Measurements from ENCODE around the gene TAMM41. TPM values are rescaled to one million over a fixed set of nuclear protein-coding genes. Genes with fewer than 3 reads are reported as not detected.

Gene TAMM41
- total and polyA plus RNA-seq, 4 donors, result 9.2 to 20.6 (median 13.0) TPM

DNA sequence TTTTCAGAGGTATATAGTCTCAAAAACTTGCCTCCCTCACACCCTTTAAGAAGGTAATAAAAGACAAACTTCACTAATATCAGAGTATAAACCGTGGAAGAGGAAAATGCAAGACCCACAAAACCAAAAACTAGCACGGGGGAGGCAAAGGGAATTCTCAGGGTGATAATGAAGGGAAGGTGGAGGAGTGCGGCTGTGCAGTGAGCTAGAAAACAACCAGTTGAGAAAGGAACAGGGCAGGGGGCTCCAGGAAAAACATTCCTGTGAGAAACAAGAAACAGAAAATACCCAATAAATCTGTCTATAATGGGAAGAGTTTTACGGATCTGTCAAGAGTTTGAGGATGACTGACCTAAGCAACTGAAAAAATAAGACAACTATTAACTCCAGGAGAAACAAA, 31.6 kb downstream of the TAMM41 start:
- DNase-seq (no peak), ATAC-seq (ENCODE audit: insufficient read depth, low FRiP score) (no peak)
- H3K27ac ChIP-seq (ENCODE audit: low read depth in 1 of 2, low read length in 1 of 2), result no peak overlapping the region
- peaks cover 0 to 2% (median 0%) of the 10 kb centered on the region in 5 donors for H3K4me1 ChIP-seq (ENCODE audit: control insufficient read depth in 5 of 5, insufficient read depth in 5 of 5, low read length in 5 of 5)
- no peaks in the 10 kb centered on the region for H3K27me3 ChIP-seq (ENCODE audit: control insufficient read depth in 3 of 3, insufficient read depth in 3 of 3, low read length in 2 of 3)
- H3K4me3 ChIP-seq, result no peak overlapping the region
- TF ChIP-seq, protein P1, sequence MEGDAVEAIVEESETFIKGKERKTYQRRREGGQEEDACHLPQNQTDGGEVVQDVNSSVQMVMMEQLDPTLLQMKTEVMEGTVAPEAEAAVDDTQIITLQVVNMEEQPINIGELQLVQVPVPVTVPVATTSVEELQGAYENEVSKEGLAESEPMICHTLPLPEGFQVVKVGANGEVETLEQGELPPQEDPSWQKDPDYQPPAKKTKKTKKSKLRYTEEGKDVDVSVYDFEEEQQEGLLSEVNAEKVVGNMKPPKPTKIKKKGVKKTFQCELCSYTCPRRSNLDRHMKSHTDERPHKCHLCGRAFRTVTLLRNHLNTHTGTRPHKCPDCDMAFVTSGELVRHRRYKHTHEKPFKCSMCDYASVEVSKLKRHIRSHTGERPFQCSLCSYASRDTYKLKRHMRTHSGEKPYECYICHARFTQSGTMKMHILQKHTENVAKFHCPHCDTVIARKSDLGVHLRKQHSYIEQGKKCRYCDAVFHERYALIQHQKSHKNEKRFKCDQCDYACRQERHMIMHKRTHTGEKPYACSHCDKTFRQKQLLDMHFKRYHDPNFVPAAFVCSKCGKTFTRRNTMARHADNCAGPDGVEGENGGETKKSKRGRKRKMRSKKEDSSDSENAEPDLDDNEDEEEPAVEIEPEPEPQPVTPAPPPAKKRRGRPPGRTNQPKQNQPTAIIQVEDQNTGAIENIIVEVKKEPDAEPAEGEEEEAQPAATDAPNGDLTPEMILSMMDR (IDR thresholded peaks at IDR 0.05; ENCODE audit: control extremely low read depth, extremely low read depth), result no peak
- peaks cover 10 to 29% (median 12%) of the 10 kb centered on the region in 4 donors for H3K36me3 ChIP-seq (ENCODE audit: control insufficient read depth in 4 of 4, insufficient read depth in 4 of 4, low read length in 4 of 4)
- H3K9ac ChIP-seq (ENCODE audit: insufficient read depth in 1 of 2, low read length in 2 of 2), result no peak overlapping the region
- no peaks in the 10 kb centered on the region for H3K9me3 ChIP-seq (ENCODE audit: control insufficient read depth in 4 of 4, insufficient read depth in 3 of 4, low read length in 3 of 4)
- WGBS, 2 donors, result 75 to 91% methylated on average over 4 of the region's 4 CpGs

DNA sequence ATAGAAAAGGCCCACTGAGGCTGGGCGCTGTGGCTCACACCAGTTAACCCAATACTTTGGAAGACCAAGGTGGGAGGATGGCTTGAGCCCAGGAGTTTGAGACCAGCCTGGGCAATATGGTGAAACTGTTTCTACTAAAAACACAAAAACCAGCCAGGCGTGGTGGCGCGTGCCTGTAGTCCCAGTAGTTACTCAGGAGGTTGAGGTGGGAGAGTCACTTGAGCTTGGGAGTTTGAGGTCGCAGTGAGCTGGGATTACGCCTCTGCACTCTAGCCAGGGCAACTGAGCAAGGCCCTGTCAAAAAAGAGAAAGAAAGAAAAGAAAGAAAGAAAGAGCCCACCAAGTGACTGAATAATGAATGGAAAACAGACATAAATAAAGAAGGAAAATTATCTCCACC, 32.0 kb downstream of the TAMM41 start:
- Histone ChIP-seq H3K9me3 (ENCODE audit: control insufficient read depth in 4 of 4, insufficient read depth in 3 of 4, low read length in 3 of 4) (no peaks in the 10 kb centered on the region), H3K4me3 (no peak overlapping the region), H3K4me1 (ENCODE audit: control insufficient read depth in 5 of 5, insufficient read depth in 5 of 5, low read length in 5 of 5) (peaks cover 0 to 6% (median 0%) of the 10 kb centered on the region in 5 donors), H3K27ac (ENCODE audit: low read depth in 1 of 2, low read length in 1 of 2) (no peak overlapping the region), H3K9ac (ENCODE audit: insufficient read depth in 1 of 2, low read length in 2 of 2) (no peak overlapping the region), H3K27me3 (ENCODE audit: control insufficient read depth in 3 of 3, insufficient read depth in 3 of 3, low read length in 2 of 3) (no peaks in the 10 kb centered on the region), H3K36me3 (ENCODE audit: control insufficient read depth in 4 of 4, insufficient read depth in 4 of 4, low read length in 4 of 4) (peaks cover 10 to 30% (median 15%) of the 10 kb centered on the region in 4 donors)
- no peak for DNase-seq
- WGBS, 2 donors, result 97% methylated on average over 6 of the region's 6 CpGs
- ATAC-seq (ENCODE audit: insufficient read depth, low FRiP score), result no peak
- TF ChIP-seq, protein P1 (IDR thresholded peaks at IDR 0.05; ENCODE audit: control extremely low read depth, extremely low read depth), result no peak

DNA sequence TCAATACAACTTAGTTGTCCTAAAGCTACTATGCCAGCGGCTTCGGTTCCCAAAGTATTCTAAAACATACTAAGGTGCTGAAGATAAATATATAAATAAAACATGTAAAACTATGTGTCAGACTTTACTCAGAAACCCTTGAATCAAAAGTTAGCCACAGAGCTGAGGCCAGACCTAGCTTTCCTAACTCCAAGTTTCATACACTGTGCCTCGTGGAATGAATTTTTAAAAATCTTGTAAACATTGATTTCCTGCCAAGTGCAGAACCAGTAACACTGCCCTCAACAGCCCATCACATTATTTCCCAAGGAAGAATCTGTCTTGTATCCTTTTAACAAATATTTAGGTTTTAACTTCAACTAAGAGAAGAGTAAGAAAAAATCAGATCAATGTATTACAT, 36.4 kb downstream of the TAMM41 start:
- Histone ChIP-seq H3K4me1 (ENCODE audit: control insufficient read depth in 5 of 5, insufficient read depth in 5 of 5, low read length in 5 of 5) (peaks cover 0 to 16% (median 0%) of the 10 kb centered on the region in 5 donors), H3K9me3 (ENCODE audit: control insufficient read depth in 4 of 4, insufficient read depth in 3 of 4, low read length in 3 of 4) (no peaks in the 10 kb centered on the region), H3K27ac (ENCODE audit: low read depth in 1 of 2, low read length in 1 of 2) (no peak overlapping the region), H3K4me3 (no peak overlapping the region), H3K27me3 (ENCODE audit: control insufficient read depth in 3 of 3, insufficient read depth in 3 of 3, low read length in 2 of 3) (no peaks in the 10 kb centered on the region), H3K9ac (ENCODE audit: insufficient read depth in 1 of 2, low read length in 2 of 2) (no peak overlapping the region), H3K36me3 (ENCODE audit: control insufficient read depth in 4 of 4, insufficient read depth in 4 of 4, low read length in 4 of 4) (peaks cover 17 to 32% (median 24%) of the 10 kb centered on the region in 4 donors)
- TF ChIP-seq, protein P1 (IDR thresholded peaks at IDR 0.05; ENCODE audit: control extremely low read depth, extremely low read depth), result no peak
- DNase-seq (peak; percentile 15 to 83 (median 76)), ATAC-seq (ENCODE audit: insufficient read depth, low FRiP score) (no peak)
- 52 to 79% methylated on average over 3 of the region's 3 CpGs for WGBS, 2 donors

DNA sequence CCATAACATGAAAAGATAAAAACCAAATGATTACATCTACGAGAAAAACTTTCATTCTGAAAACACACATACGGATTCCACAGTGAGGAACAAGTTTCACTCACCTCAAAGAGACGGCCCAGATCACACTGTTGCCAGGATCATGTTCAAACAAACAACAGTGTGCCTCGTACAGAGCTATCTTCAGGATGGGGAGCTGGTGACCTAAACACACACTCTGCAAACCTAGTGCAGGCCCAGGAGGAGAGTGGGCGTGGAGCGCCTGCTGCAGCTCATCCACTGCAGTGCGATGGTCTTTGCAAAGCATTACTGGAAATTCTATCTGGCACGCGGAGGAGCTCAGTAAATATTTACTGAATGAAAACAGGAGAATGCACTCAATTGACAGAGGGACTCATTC, 38.5 kb downstream of the TAMM41 start:
- H3K4me3 ChIP-seq, result no peak overlapping the region
- peak overlapping the region in 1 of 2 donors; percentile 36 for H3K9ac ChIP-seq (ENCODE audit: insufficient read depth in 1 of 2, low read length in 2 of 2)
- H3K27ac ChIP-seq (ENCODE audit: low read depth in 1 of 2, low read length in 1 of 2), result no peak overlapping the region
- no peaks in the 10 kb centered on the region for H3K9me3 ChIP-seq (ENCODE audit: control insufficient read depth in 4 of 4, insufficient read depth in 3 of 4, low read length in 3 of 4)
- WGBS, 2 donors, result 79 to 85% methylated on average over 9 of the region's 9 CpGs
- ATAC-seq (ENCODE audit: insufficient read depth, low FRiP score) (no peak), DNase-seq (peak; percentile 29 to 57 (median 41))
- TF ChIP-seq, protein P1 (IDR thresholded peaks at IDR 0.05; ENCODE audit: control extremely low read depth, extremely low read depth), result no peak
- no peaks in the 10 kb centered on the region for H3K27me3 ChIP-seq (ENCODE audit: control insufficient read depth in 3 of 3, insufficient read depth in 3 of 3, low read length in 2 of 3)
- peaks cover 15 to 38% (median 24%) of the 10 kb centered on the region in 4 donors for H3K36me3 ChIP-seq (ENCODE audit: control insufficient read depth in 4 of 4, insufficient read depth in 4 of 4, low read length in 4 of 4)
- peaks cover 0 to 16% (median 0%) of the 10 kb centered on the region in 5 donors for H3K4me1 ChIP-seq (ENCODE audit: control insufficient read depth in 5 of 5, insufficient read depth in 5 of 5, low read length in 5 of 5)
